OCI-LY7 (cell line): ENCODE results near the gene TMPRSS9.

Source experiments
- CTCF ChIP-seq: fragments of 200-600 bp; sonication (generic); conservative IDR thresholded peaks from 2 replicates; pipeline ENCODE4 v1.5.1; 2014; ENCODE audit warnings: mild to moderate bottlenecking, antibody characterized with exemption, low read length, moderate library complexity, mixed read lengths
- EZH2phosphoT487 ChIP-seq: fragments of 200-600 bp; sonication (generic); IDR thresholded peaks from 2 replicates; pipeline ENCODE4 v1.6.1; 2018; ENCODE audit warnings: low read depth, borderline replicate concordance, mild to moderate bottlenecking, mixed run types, antibody characterized with exemption, low read length, moderate library complexity, mixed read lengths

GRCh38 chr19:2332341-2333026 is 27.6 kb upstream of the TMPRSS9 start:
- TF ChIP-seq CTCF (no peak), EZH2phosphoT487 (no peak)
